Aorta (tissue), 5 donors: ENCODE measurements around the gene UROS. TPM values are rescaled to one million over a fixed set of nuclear protein-coding genes. Genes with fewer than 3 reads are reported as not detected.
A peak's percentile ranks its signal among the peaks of the same experiment; 100 is the strongest.

Experiments
- ATAC-seq: fragments of 200-7000 bp; cut with Tn5 transposase; one replicate; pipeline ENCODE4 v1.9.1; 2022; ENCODE audit warnings: moderate library complexity; ENCODE audit not compliant: low FRiP score
- DNase-seq, 2 donors: peaks; one replicate each; pipeline ENCODE4 v3.0.0-alpha.2; 2020
- H3K27ac ChIP-seq, 2 donors: one replicate each; pipeline ENCODE4 v1.5.1; 2013; ENCODE audit warnings: low read length in 2 of 2, mild to moderate bottlenecking in 2 of 2, moderate library complexity in 2 of 2, control low read depth in 1 of 2, inconsistent platforms in 1 of 2, low read depth in 1 of 2
- H3K27me3 ChIP-seq, 2 donors: one replicate each; pipeline ENCODE4 v1.6.1; 2013; ENCODE audit warnings: control low read depth in 1 of 2, low read length in 1 of 2, mild to moderate bottlenecking in 1 of 2, moderate library complexity in 1 of 2; ENCODE audit not compliant: insufficient read depth in 2 of 2, control insufficient read depth in 1 of 2
- H3K36me3 ChIP-seq, 2 donors: one replicate each; pipeline ENCODE4 v1.6.1; 2013; ENCODE audit warnings: control low read depth in 1 of 2, low read length in 1 of 2, mild to moderate bottlenecking in 1 of 2; ENCODE audit not compliant: insufficient read depth in 2 of 2, control insufficient read depth in 1 of 2
- H3K4me1 ChIP-seq, 2 donors: one replicate each; pipeline ENCODE4 v1.6.1; 2013; ENCODE audit warnings: low read length in 2 of 2, control low read depth in 1 of 2, mild to moderate bottlenecking in 1 of 2, moderate library complexity in 1 of 2; ENCODE audit not compliant: insufficient read depth in 2 of 2, control insufficient read depth in 1 of 2
- H3K4me3 ChIP-seq, 2 donors: one replicate each; pipeline ENCODE4 v1.5.1; 2013; ENCODE audit warnings: low read length in 2 of 2, control low read depth in 1 of 2, mild to moderate bottlenecking in 1 of 2
- H3K9me3 ChIP-seq: one replicate; pipeline ENCODE4 v1.6.1; 2013; ENCODE audit warnings: mild to moderate bottlenecking, low read length; ENCODE audit not compliant: control insufficient read depth
- WGBS, 2 donors: extraction: QIAGEN DNeasy Blood & Tissue Kit; methylation state at CpG; one replicate each; pipeline ENCODE4 v1.1.7; 2013; 5-methylcytosine and 5-hydroxymethylcytosine counted together
- intact Hi-C, 2 donors: fragments of 100-400 bp; cut with DNase I; formaldehyde crosslinking; loops; one replicate each; pipeline versions ENCODE4 v1.14.2 to v1.15.0; 2022
- polyA plus RNA-seq, 2 donors: library from polyadenylated mRNA; stranded (reverse); fragments of 200-250 nt; gene quantifications; one replicate each; pipeline ENCODE4 v1.2.3, GENCODE V29; 2013
- total RNA-seq, 2 donors: library from RNA; stranded (reverse); fragmentation: NEBNext Ultra II Directional; extraction: Animal tissue kit (Norgen Biotek cat#: 25700); gene quantifications; one replicate each; pipeline ENCODE4 v1.2.1, GENCODE V29; 2021
- donor health status: healthy with polysubstance abuse.
- donor health status: Bipolar disorder and iron deficiency.
- donor health status: DM: no; HTN: no; CAD: no.
- donor health status: DM: no; HTN: no; CAD: no.
- donor health status: DM: yes; HTN: yes; CAD: no.

The UROS gene
- total and polyA plus RNA-seq, 4 donors, result 23.2 to 39.1 (median 31.4) TPM

GRCh38 chr10:125850766-125851731 lies 28.0 kb upstream of the UROS start:
- ATAC-seq (no peak), DNase-seq (no peak)
- Histone ChIP-seq H3K9me3 (no peaks in the 10 kb centered on the region), H3K4me3 (no peak overlapping the region), H3K27me3 (no peaks in the 10 kb centered on the region), H3K27ac (no peak overlapping the region), H3K36me3 (peaks cover 10 to 14% of the 10 kb centered on the region in 2 donors), H3K4me1 (no peaks in the 10 kb centered on the region)
- intact Hi-C loops, result no loop called here
- WGBS, 2 donors, result 89% methylated on average over 2 of the region's 2 CpGs

GRCh38 chr10:125849448-125849847 lies 26.4 kb upstream of the UROS start:
- H3K27ac ChIP-seq, result no peak overlapping the region
- no peaks in the 10 kb centered on the region for H3K27me3 ChIP-seq
- no peak for DNase-seq
- peaks cover 10 to 14% of the 10 kb centered on the region in 2 donors for H3K36me3 ChIP-seq
- no peaks in the 10 kb centered on the region for H3K9me3 ChIP-seq
- no peak overlapping the region for H3K4me3 ChIP-seq
- intact Hi-C loops, result no loop called here
- H3K4me1 ChIP-seq, result no peaks in the 10 kb centered on the region
- no peak for ATAC-seq
- 92 to 93% methylated on average over 7 of the region's 7 CpGs for WGBS, 2 donors

- H3K36me3 ChIP-seq, result peaks cover 10 to 14% of the 10 kb centered on the region in 2 donors
- no peaks in the 10 kb centered on the region for H3K4me1 ChIP-seq
- intact Hi-C loops, result no loop called here
- WGBS, 2 donors, result 96 to 100% methylated on average over 2 of the region's 2 CpGs
- DNase-seq (no peak), ATAC-seq (no peak)
- H3K9me3 ChIP-seq, result no peaks in the 10 kb centered on the region
- no peak overlapping the region for H3K27ac ChIP-seq
- no peak overlapping the region for H3K4me3 ChIP-seq
- no peaks in the 10 kb centered on the region for H3K27me3 ChIP-seq
These were observed 25.8 kb upstream of the UROS start for GRCh38 chr10:125848857-125849256.

- H3K27ac ChIP-seq, result no peak overlapping the region
- 91 to 93% methylated on average over 2 of the region's 2 CpGs for WGBS, 2 donors
- no peak overlapping the region for H3K4me3 ChIP-seq
- no peaks in the 10 kb centered on the region for H3K27me3 ChIP-seq
- ATAC-seq (no peak), DNase-seq (no peak)
- peaks cover 10 to 14% of the 10 kb centered on the region in 2 donors for H3K36me3 ChIP-seq
- H3K9me3 ChIP-seq, result no peaks in the 10 kb centered on the region
- intact Hi-C loops, result no loop called here
- no peaks in the 10 kb centered on the region for H3K4me1 ChIP-seq
These were observed 25.3 kb upstream of the UROS start for GRCh38 chr10:125848371-125848770.

- Histone ChIP-seq H3K27me3 (no peaks in the 10 kb centered on the region), H3K36me3 (peaks cover 6 to 9% of the 10 kb centered on the region in 2 donors)
These were observed 23.8 kb upstream of the UROS start for GRCh38 chr10:125846894-125847293.

GRCh38 chr10:125845617-125846016 lies 22.6 kb upstream of the UROS start:
- H3K4me3 ChIP-seq, result no peak overlapping the region
- intact Hi-C loops, result no loop called here
- H3K4me1 ChIP-seq, result no peaks in the 10 kb centered on the region
- ATAC-seq (peak; percentile 13), DNase-seq (no peak)
- H3K27me3 ChIP-seq, result no peaks in the 10 kb centered on the region
- no peak overlapping the region for H3K27ac ChIP-seq
- H3K9me3 ChIP-seq, result no peaks in the 10 kb centered on the region
- 89 to 91% methylated on average over 11 of the region's 11 CpGs for WGBS, 2 donors
- peaks cover 3 to 6% of the 10 kb centered on the region in 2 donors for H3K36me3 ChIP-seq

More at GRCh38 chr10:125846894-125847293, 23.8 kb upstream of the UROS start:
- ATAC-seq, result no peak
- 93 to 96% methylated on average over 3 of the region's 3 CpGs for WGBS, 2 donors
- Histone ChIP-seq H3K27ac (no peak overlapping the region), H3K4me3 (no peak overlapping the region), H3K9me3 (no peaks in the 10 kb centered on the region), H3K4me1 (no peaks in the 10 kb centered on the region)
- intact Hi-C loops, result no loop called here
- no peak for DNase-seq

GRCh38 chr10:125844751-125845221 lies 21.7 kb upstream of the UROS start:
- Histone ChIP-seq H3K4me1 (no peaks in the 10 kb centered on the region), H3K36me3 (peaks cover 3 to 11% of the 10 kb centered on the region in 2 donors), H3K9me3 (no peaks in the 10 kb centered on the region), H3K27ac (no peak overlapping the region), H3K27me3 (no peaks in the 10 kb centered on the region), H3K4me3 (no peak overlapping the region)
- intact Hi-C loops, result no loop called here
- WGBS, 2 donors, result 77 to 79% methylated on average over 7 of the region's 7 CpGs
- no peak for DNase-seq
- no peak for ATAC-seq

GRCh38 chr10:125843603-125844329 lies 20.7 kb upstream of the UROS start:
- Histone ChIP-seq H3K4me1 (no peaks in the 10 kb centered on the region), H3K27me3 (no peaks in the 10 kb centered on the region), H3K9me3 (no peaks in the 10 kb centered on the region), H3K4me3 (no peak overlapping the region), H3K36me3 (peaks cover 3 to 11% of the 10 kb centered on the region in 2 donors), H3K27ac (no peak overlapping the region)
- 89 to 91% methylated on average over 9 of the region's 9 CpGs for WGBS, 2 donors
- ATAC-seq (no peak), DNase-seq (no peak)
- intact Hi-C loops, result no loop called here
